Measurements from ENCODE around the gene COL5A1. TPM values are rescaled to one million over a fixed set of nuclear protein-coding genes. Genes with fewer than 3 reads are reported as not detected.

COL5A1 gene
- total RNA-seq, 4 donors from 2014 or later = 51.9 to 78.3 (median 62.4) TPM

- Histone ChIP-seq H3K9me3 (no peaks in the 10 kb centered on the region), H3K27me3 (no peaks in the 10 kb centered on the region), H3K27ac (no peak overlapping the region), H3K4me3 (no peak overlapping the region), H3K4me1 (peaks cover 0 to 3% (median 0%) of the 10 kb centered on the region in 4 donors), H3K36me3 (peaks cover 0 to 96% (median 0%) of the 10 kb centered on the region in 3 donors)
- TF ChIP-seq EP300 (IDR thresholded peaks at IDR 0.05) (no peak), POLR2A (IDR thresholded peaks at IDR 0.05) (no peak)
- no peak for DNase-seq (ENCODE audit: low spot score in 2 of 2)
- WGBS, 2 donors = 69 to 72% methylated on average over 34 of the region's 34 CpGs
These were observed 129.7 kb downstream of the COL5A1 start for GRCh38 chr9:134770972-134771971.

GRCh38 chr9:134772331-134772730 is 130.7 kb downstream of the COL5A1 start:
- no peak overlapping the region for H3K27ac ChIP-seq
- DNase-seq (ENCODE audit: low spot score in 2 of 2) = no peak
- WGBS, 2 donors = 87 to 100% methylated on average over 2 to 12 of the region's 12 CpGs
- peaks cover 0 to 96% (median 0%) of the 10 kb centered on the region in 3 donors for H3K36me3 ChIP-seq
- no peaks in the 10 kb centered on the region for H3K27me3 ChIP-seq
- TF ChIP-seq EP300 (IDR thresholded peaks at IDR 0.05) (no peak), CTCF (IDR thresholded peaks at IDR 0.05) (no peak), POLR2A (IDR thresholded peaks at IDR 0.05) (no peak)
- no peak overlapping the region for H3K4me3 ChIP-seq
- no peaks in the 10 kb centered on the region for H3K9me3 ChIP-seq
- peaks cover 0 to 3% (median 0%) of the 10 kb centered on the region in 4 donors for H3K4me1 ChIP-seq

- Histone ChIP-seq H3K9me3 (no peaks in the 10 kb centered on the region), H3K36me3 (peaks cover 0 to 94% (median 0%) of the 10 kb centered on the region in 3 donors), H3K4me3 (no peak overlapping the region), H3K27ac (no peak overlapping the region), H3K27me3 (no peaks in the 10 kb centered on the region), H3K4me1 (peaks cover 0 to 8% (median 0%) of the 10 kb centered on the region in 4 donors)
- TF ChIP-seq EP300 (IDR thresholded peaks at IDR 0.05) = no peak
- TF ChIP-seq POLR2A (IDR thresholded peaks at IDR 0.05) = no peak
- TF ChIP-seq CTCF (IDR thresholded peaks at IDR 0.05) = no peak
- WGBS, 2 donors = 89 to 91% methylated on average over 10 to 11 of the region's 11 CpGs
- DNase-seq (ENCODE audit: low spot score in 2 of 2) = no peak
These were observed 132.2 kb downstream of the COL5A1 start for GRCh38 chr9:134773842-134774241.

GRCh38 chr9:134774410-134774809 is 132.8 kb downstream of the COL5A1 start:
- no peak overlapping the region for H3K27ac ChIP-seq

More at GRCh38 chr9:134774410-134774809, 132.8 kb downstream of the COL5A1 start:
- Histone ChIP-seq H3K27me3 (no peaks in the 10 kb centered on the region), H3K9me3 (no peaks in the 10 kb centered on the region), H3K36me3 (peaks cover 0 to 91% (median 0%) of the 10 kb centered on the region in 3 donors), H3K4me3 (no peak overlapping the region), H3K4me1 (peaks cover 0 to 12% (median 0%) of the 10 kb centered on the region in 4 donors)
- no peak for TF ChIP-seq POLR2A (IDR thresholded peaks at IDR 0.05)
- no peak for TF ChIP-seq EP300 (IDR thresholded peaks at IDR 0.05)
- TF ChIP-seq CTCF (IDR thresholded peaks at IDR 0.05) = no peak
- 76 to 84% methylated on average over 9 to 10 of the region's 10 CpGs for WGBS, 2 donors
- no peak for DNase-seq (ENCODE audit: low spot score in 2 of 2)

All from tibial nerve (tissue), 4 donors.